ENCODE measurements around the gene ZNF267. TPM values are rescaled to one million over a fixed set of nuclear protein-coding genes. Genes with fewer than 3 reads are reported as not detected.

The ZNF267 gene
- polyA plus RNA-seq, 1 donor from 2014 or later, result 7.0 TPM

GRCh38 chr16:31870809-31871208 lies 2.8 kb upstream of the ZNF267 start:
- no peaks in the 10 kb centered on the region for H3F3A ChIP-seq (ENCODE audit: insufficient read depth, low read length, poor library complexity, severe bottlenecking)
- no peaks in the 10 kb centered on the region for H3K27me3 ChIP-seq (ENCODE audit: insufficient read depth, low read depth, low read length)
- H3K4me2 ChIP-seq (ENCODE audit: low read length), result no peak overlapping the region
- no peaks in the 10 kb centered on the region for H3K9me3 ChIP-seq (ENCODE audit: low read length)
- TF ChIP-seq EZH2 (IDR thresholded peaks at IDR 0.05; ENCODE audit: borderline replicate concordance, insufficient read depth, low read length, poor library complexity, severe bottlenecking) (no peak), SMC3 (conservative IDR thresholded peaks at IDR 0.05; ENCODE audit: poor library complexity) (no peak), TAF1 (IDR thresholded peaks at IDR 0.05; ENCODE audit: low read depth) (no peak), POLR2AphosphoS5 (IDR thresholded peaks at IDR 0.05) (no peak), RAD21 (conservative IDR thresholded peaks at IDR 0.05) (no peak), MXI1 (conservative IDR thresholded peaks at IDR 0.05; ENCODE audit: poor library complexity, severe bottlenecking) (no peak), CTCF (IDR thresholded peaks at IDR 0.05; ENCODE audit: poor library complexity, severe bottlenecking) (no peak), EP300 (conservative IDR thresholded peaks at IDR 0.05; ENCODE audit: poor library complexity, severe bottlenecking) (no peak), REST (IDR thresholded peaks at IDR 0.05; ENCODE audit: borderline replicate concordance) (no peak)
- H3K9me2 ChIP-seq (ENCODE audit: insufficient read depth, low read length), result no peaks in the 10 kb centered on the region
- H3K79me2 ChIP-seq (replicated peaks; ENCODE audit: insufficient read depth, low read length), result peaks cover 12% of the 10 kb centered on the region
- H2AFZ ChIP-seq (ENCODE audit: low read depth, low read length), result no peak overlapping the region
- no peaks in the 10 kb centered on the region for H3K36me3 ChIP-seq (ENCODE audit: insufficient read depth, low read length)
- H3K9ac ChIP-seq (ENCODE audit: low read length), result no peak overlapping the region
- H3K4me3 ChIP-seq (ENCODE audit: low read length), result no peak overlapping the region
- no peak overlapping the region for H3K27ac ChIP-seq (ENCODE audit: low read length)
- no peaks in the 10 kb centered on the region for H4K20me1 ChIP-seq (ENCODE audit: insufficient read depth)

GRCh38 chr16:31871510-31871909 lies 2.1 kb upstream of the ZNF267 start:
- Histone ChIP-seq H3K9ac (ENCODE audit: low read length) (no peak overlapping the region), H3K27me3 (ENCODE audit: insufficient read depth, low read depth, low read length) (no peaks in the 10 kb centered on the region), H3K9me2 (ENCODE audit: insufficient read depth, low read length) (no peaks in the 10 kb centered on the region), H3K79me2 (replicated peaks; ENCODE audit: insufficient read depth, low read length) (peaks cover 12% of the 10 kb centered on the region), H3K4me3 (ENCODE audit: low read length) (no peak overlapping the region), H2AFZ (ENCODE audit: low read depth, low read length) (no peak overlapping the region), H3K27ac (ENCODE audit: low read length) (no peak overlapping the region), H3K36me3 (ENCODE audit: insufficient read depth, low read length) (no peaks in the 10 kb centered on the region), H3F3A (ENCODE audit: insufficient read depth, low read length, poor library complexity, severe bottlenecking) (no peaks in the 10 kb centered on the region), H3K4me2 (ENCODE audit: low read length) (no peak overlapping the region), H4K20me1 (ENCODE audit: insufficient read depth) (no peaks in the 10 kb centered on the region), H3K9me3 (ENCODE audit: low read length) (no peaks in the 10 kb centered on the region)
- TF ChIP-seq EZH2 (IDR thresholded peaks at IDR 0.05; ENCODE audit: borderline replicate concordance, insufficient read depth, low read length, poor library complexity, severe bottlenecking) (no peak), MXI1 (conservative IDR thresholded peaks at IDR 0.05; ENCODE audit: poor library complexity, severe bottlenecking) (no peak), RAD21 (conservative IDR thresholded peaks at IDR 0.05) (no peak), SMC3 (conservative IDR thresholded peaks at IDR 0.05; ENCODE audit: poor library complexity) (no peak), POLR2AphosphoS5 (IDR thresholded peaks at IDR 0.05) (no peak), EP300 (conservative IDR thresholded peaks at IDR 0.05; ENCODE audit: poor library complexity, severe bottlenecking) (no peak), TAF1 (IDR thresholded peaks at IDR 0.05; ENCODE audit: low read depth) (no peak), REST (IDR thresholded peaks at IDR 0.05; ENCODE audit: borderline replicate concordance) (no peak), CTCF (IDR thresholded peaks at IDR 0.05; ENCODE audit: poor library complexity, severe bottlenecking) (no peak)

Data from neural cell (in vitro differentiated cells).